ENCODE results near the gene SPAG16.

- TF ChIP-seq CTCF (IDR thresholded peaks at IDR 0.05; ENCODE audit: low read length) (peak; percentile 32; the same call in 1 of the 2 replicates), EZH2 (IDR thresholded peaks at IDR 0.05; ENCODE audit: borderline replicate concordance, low read length) (no peak)
Observed at GRCh38 chr2:214311031-214311533, 1026.8 kb downstream of the SPAG16 start.

All from OCI-LY1 (cell line).